A549 (cell line): ENCODE measurements around the gene LRTM2.

Experiments
- CTCF ChIP-seq: fragments of >200 bp; sonication (Bioruptor Twin); formaldehyde crosslinking; IDR thresholded peaks from 3 replicates; pipeline ENCODE4 v1.5.1; 2016
- MAFK ChIP-seq: fragments of 450-650 bp; IDR thresholded peaks from 2 replicates; pipeline ENCODE4 v1.6.1; 2014; ENCODE audit not compliant: partially characterized antibody
- RAD21 ChIP-seq, 2 experiments: fragments of >200 bp in 1 of 2; sonication (Bioruptor Twin) in 1 of 2; formaldehyde crosslinking in 1 of 2; IDR thresholded peaks in 1 of 2; conservative IDR thresholded peaks in 1 of 2; 2 replicates in 1 of 2; 3 replicates in 1 of 2; pipeline ENCODE4 v1.6.1; 2012 to 2018; ENCODE audit warnings: inconsistent platforms in 1 of 2

GRCh38 chr12:1877169-1877878, 57.0 kb downstream of the LRTM2 start:
- TF ChIP-seq RAD21 (conservative IDR thresholded peaks at IDR 0.05 in 1 of 2, IDR thresholded peaks at IDR 0.05 in 1 of 2) (no peak), CTCF (no peak), MAFK (no peak)
